ENCODE data around the gene ELAVL2. TPM values are rescaled to one million over a fixed set of nuclear protein-coding genes. Genes with fewer than 3 reads are reported as not detected.

Gene ELAVL2
- total RNA-seq, 1 donor from 2014 or later: 21.1 TPM

GRCh38 chr9:23702311-23702922 is 123.6 kb downstream of the ELAVL2 start:
- no peaks in the 10 kb centered on the region for H3K4me1 ChIP-seq
- Mint-ChIP-seq H3K27me3 (ENCODE audit: insufficient read depth, low read depth) (no peaks in the 10 kb centered on the region), H3K27ac (no peak overlapping the region)

GRCh38 chr9:23701291-23701690 is 124.7 kb downstream of the ELAVL2 start:
- no peak for DNase-seq (ENCODE audit: low spot score)
- Mint-ChIP-seq H3K27me3 (ENCODE audit: insufficient read depth, low read depth) (no peaks in the 10 kb centered on the region), H3K27ac (no peak overlapping the region), H3K4me3 (no peak overlapping the region), H3K36me3 (peaks cover 13% of the 10 kb centered on the region), H3K4me1 (peaks cover 2% of the 10 kb centered on the region), H3K9me3 (no peaks in the 10 kb centered on the region)
- TF ChIP-seq, protein P1, sequence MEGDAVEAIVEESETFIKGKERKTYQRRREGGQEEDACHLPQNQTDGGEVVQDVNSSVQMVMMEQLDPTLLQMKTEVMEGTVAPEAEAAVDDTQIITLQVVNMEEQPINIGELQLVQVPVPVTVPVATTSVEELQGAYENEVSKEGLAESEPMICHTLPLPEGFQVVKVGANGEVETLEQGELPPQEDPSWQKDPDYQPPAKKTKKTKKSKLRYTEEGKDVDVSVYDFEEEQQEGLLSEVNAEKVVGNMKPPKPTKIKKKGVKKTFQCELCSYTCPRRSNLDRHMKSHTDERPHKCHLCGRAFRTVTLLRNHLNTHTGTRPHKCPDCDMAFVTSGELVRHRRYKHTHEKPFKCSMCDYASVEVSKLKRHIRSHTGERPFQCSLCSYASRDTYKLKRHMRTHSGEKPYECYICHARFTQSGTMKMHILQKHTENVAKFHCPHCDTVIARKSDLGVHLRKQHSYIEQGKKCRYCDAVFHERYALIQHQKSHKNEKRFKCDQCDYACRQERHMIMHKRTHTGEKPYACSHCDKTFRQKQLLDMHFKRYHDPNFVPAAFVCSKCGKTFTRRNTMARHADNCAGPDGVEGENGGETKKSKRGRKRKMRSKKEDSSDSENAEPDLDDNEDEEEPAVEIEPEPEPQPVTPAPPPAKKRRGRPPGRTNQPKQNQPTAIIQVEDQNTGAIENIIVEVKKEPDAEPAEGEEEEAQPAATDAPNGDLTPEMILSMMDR (IDR thresholded peaks at IDR 0.05): no peak
- TF ChIP-seq EZH2 (IDR thresholded peaks at IDR 0.05): no peak
- no peak for TF ChIP-seq EZH2phosphoT487 (IDR thresholded peaks at IDR 0.05)
- Histone ChIP-seq H3K9me3 (ENCODE audit: low read depth) (no peaks in the 10 kb centered on the region), H3K4me3 (no peak overlapping the region), H3K9ac (no peak overlapping the region), H3K79me2 (ENCODE audit: low read depth) (no peaks in the 10 kb centered on the region), H4K20me1 (ENCODE audit: low read depth) (no peaks in the 10 kb centered on the region), H3K27me3 (no peaks in the 10 kb centered on the region), H3K27ac (no peak overlapping the region), H3K36me3 (no peaks in the 10 kb centered on the region), H2AFZ (replicated peaks) (no peak overlapping the region), H3K4me2 (no peak overlapping the region), H3F3A (ENCODE audit: low read depth) (no peaks in the 10 kb centered on the region), H3K4me1 (no peaks in the 10 kb centered on the region)

More at GRCh38 chr9:23702311-23702922, 123.6 kb downstream of the ELAVL2 start:
- DNase-seq (ENCODE audit: low spot score): no peak
- H3K27me3 ChIP-seq: no peaks in the 10 kb centered on the region
- H3K36me3 ChIP-seq: no peaks in the 10 kb centered on the region
- Mint-ChIP-seq H3K4me1 (peaks cover 2% of the 10 kb centered on the region), H3K4me3 (no peak overlapping the region), H3K9me3 (no peaks in the 10 kb centered on the region), H3K36me3 (peaks cover 13% of the 10 kb centered on the region)
- H3K4me2 ChIP-seq: no peak overlapping the region
- H3K9ac ChIP-seq: no peak overlapping the region
- no peaks in the 10 kb centered on the region for H4K20me1 ChIP-seq (ENCODE audit: low read depth)
- H3K79me2 ChIP-seq (ENCODE audit: low read depth): no peaks in the 10 kb centered on the region
- no peak overlapping the region for H3K27ac ChIP-seq
- no peak overlapping the region for H3K4me3 ChIP-seq
- TF ChIP-seq EZH2phosphoT487 (IDR thresholded peaks at IDR 0.05) (no peak), EZH2 (IDR thresholded peaks at IDR 0.05) (no peak)
- TF ChIP-seq, protein P1 (IDR thresholded peaks at IDR 0.05): peak; percentile 4
- H3F3A ChIP-seq (ENCODE audit: low read depth): no peaks in the 10 kb centered on the region
- H3K9me3 ChIP-seq (ENCODE audit: low read depth): no peaks in the 10 kb centered on the region
- no peak overlapping the region for H2AFZ ChIP-seq (replicated peaks)

DNA sequence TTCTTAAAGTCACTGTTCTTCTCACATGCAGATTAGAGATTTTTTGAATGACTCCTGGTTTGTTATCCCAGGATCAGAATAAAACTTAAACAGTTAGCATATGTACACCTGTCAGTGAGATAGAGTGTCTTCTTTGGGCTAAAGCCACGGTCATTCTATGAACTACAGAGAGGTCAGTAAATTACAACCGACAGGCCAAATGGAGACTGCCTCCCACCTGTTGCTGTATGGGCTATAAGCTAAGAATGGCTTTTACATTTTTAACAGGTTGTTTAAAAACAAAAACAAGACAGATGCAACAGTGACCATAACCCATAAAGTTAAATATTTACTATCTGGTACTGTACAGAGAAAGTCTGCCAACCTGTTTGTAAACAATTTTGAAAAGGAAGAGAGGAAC is 125.7 kb downstream of the ELAVL2 start:
- Histone ChIP-seq H3K36me3 (no peaks in the 10 kb centered on the region), H3K4me3 (no peak overlapping the region), H2AFZ (replicated peaks) (no peak overlapping the region), H3K4me2 (no peak overlapping the region), H3K9me3 (ENCODE audit: low read depth) (no peaks in the 10 kb centered on the region), H3K4me1 (no peaks in the 10 kb centered on the region), H3K9ac (no peak overlapping the region), H3K27me3 (no peaks in the 10 kb centered on the region), H3F3A (ENCODE audit: low read depth) (no peaks in the 10 kb centered on the region), H4K20me1 (ENCODE audit: low read depth) (no peaks in the 10 kb centered on the region), H3K79me2 (ENCODE audit: low read depth) (no peaks in the 10 kb centered on the region), H3K27ac (no peak overlapping the region)
- TF ChIP-seq, protein P1 (IDR thresholded peaks at IDR 0.05): no peak
- no peak for TF ChIP-seq EZH2 (IDR thresholded peaks at IDR 0.05)
- TF ChIP-seq EZH2phosphoT487 (IDR thresholded peaks at IDR 0.05): no peak
- peaks cover 16% of the 10 kb centered on the region for H3K36me3 Mint-ChIP-seq
- H3K4me3 Mint-ChIP-seq: no peak overlapping the region
- H3K4me1 Mint-ChIP-seq: peaks cover 2% of the 10 kb centered on the region
- H3K9me3 Mint-ChIP-seq: no peaks in the 10 kb centered on the region
- no peak overlapping the region for H3K27ac Mint-ChIP-seq
- H3K27me3 Mint-ChIP-seq (ENCODE audit: insufficient read depth, low read depth): peaks cover 2% of the 10 kb centered on the region
- no peak for DNase-seq (ENCODE audit: low spot score)
